HUES48 (cell line): ENCODE data around the gene PRICKLE1.

Source experiments
- H3K27ac ChIP-seq: one replicate; pipeline ENCODE4 v1.7.0; 2013; ENCODE audit warnings: low read depth, low read length, inconsistent platforms
- H3K27me3 ChIP-seq: 2 replicates; pipeline ENCODE4 v1.6.1; 2013; ENCODE audit warnings: mild to moderate bottlenecking, low read length; ENCODE audit not compliant: control insufficient read depth, insufficient read depth
- H3K36me3 ChIP-seq: 2 replicates; pipeline ENCODE4 v1.6.1; 2013; ENCODE audit warnings: low read length; ENCODE audit not compliant: control insufficient read depth, insufficient read depth
- H3K4me1 ChIP-seq: 2 replicates; pipeline ENCODE4 v1.6.1; 2013; ENCODE audit warnings: mild to moderate bottlenecking, low read length; ENCODE audit not compliant: control insufficient read depth, insufficient read depth
- H3K4me3 ChIP-seq: 2 replicates; pipeline ENCODE4 v1.5.1; 2013; ENCODE audit warnings: mild to moderate bottlenecking, low read depth, low read length
- H3K9ac ChIP-seq: 2 replicates; pipeline ENCODE4 v1.6.1; 2013; ENCODE audit warnings: mild to moderate bottlenecking, low read depth, low read length, moderate library complexity
- H3K9me3 ChIP-seq: 2 replicates; pipeline ENCODE4 v1.6.1; 2013; ENCODE audit warnings: low read length; ENCODE audit not compliant: control insufficient read depth, insufficient read depth

The PRICKLE1 gene

GRCh38 chr12:42575717-42576116 is 13.8 kb downstream of the PRICKLE1 start:
- Histone ChIP-seq H3K36me3 (no peaks in the 10 kb centered on the region), H3K9ac (no peak overlapping the region), H3K4me1 (peaks cover 15% of the 10 kb centered on the region; the same call in 1 of the 2 replicates), H3K27me3 (no peaks in the 10 kb centered on the region), H3K4me3 (no peak overlapping the region), H3K27ac (no peak overlapping the region), H3K9me3 (no peaks in the 10 kb centered on the region)

- H3K36me3 ChIP-seq = no peaks in the 10 kb centered on the region
- H3K4me1 ChIP-seq = peaks cover 19% of the 10 kb centered on the region; the same call in 1 of the 2 replicates
- H3K27me3 ChIP-seq = no peaks in the 10 kb centered on the region
- no peak overlapping the region for H3K4me3 ChIP-seq
- no peak overlapping the region for H3K27ac ChIP-seq
- no peaks in the 10 kb centered on the region for H3K9me3 ChIP-seq
- H3K9ac ChIP-seq = no peak overlapping the region
Observed at GRCh38 chr12:42574851-42575266, 14.7 kb downstream of the PRICKLE1 start.

GRCh38 chr12:42571327-42572009 is 18.1 kb downstream of the PRICKLE1 start:
- no peaks in the 10 kb centered on the region for H3K9me3 ChIP-seq
- H3K4me1 ChIP-seq = peaks cover 20% of the 10 kb centered on the region; the same call in 1 of the 2 replicates
- peaks cover 3% of the 10 kb centered on the region; the same call in 1 of the 2 replicates for H3K27me3 ChIP-seq
- no peak overlapping the region for H3K27ac ChIP-seq
- H3K4me3 ChIP-seq = no peak overlapping the region
- no peak overlapping the region for H3K9ac ChIP-seq
- no peaks in the 10 kb centered on the region for H3K36me3 ChIP-seq

- Histone ChIP-seq H3K4me3 (no peak overlapping the region), H3K36me3 (no peaks in the 10 kb centered on the region), H3K27ac (no peak overlapping the region), H3K9me3 (no peaks in the 10 kb centered on the region), H3K4me1 (peaks cover 23% of the 10 kb centered on the region), H3K27me3 (peaks cover 11% of the 10 kb centered on the region), H3K9ac (no peak overlapping the region)
Observed at GRCh38 chr12:42570076-42570475, 19.5 kb downstream of the PRICKLE1 start.

GRCh38 chr12:42568952-42569915 is 20.3 kb downstream of the PRICKLE1 start:
- peaks cover 11% of the 10 kb centered on the region for H3K27me3 ChIP-seq
- H3K9ac ChIP-seq = no peak overlapping the region
- H3K9me3 ChIP-seq = no peaks in the 10 kb centered on the region
- H3K4me1 ChIP-seq = peaks cover 27% of the 10 kb centered on the region
- H3K27ac ChIP-seq = peak overlapping the region; percentile 40
- H3K4me3 ChIP-seq = no peak overlapping the region
- no peaks in the 10 kb centered on the region for H3K36me3 ChIP-seq

GRCh38 chr12:42565633-42566032 is 23.9 kb downstream of the PRICKLE1 start:
- Histone ChIP-seq H3K9ac (no peak overlapping the region), H3K27ac (no peak overlapping the region), H3K27me3 (peaks cover 11% of the 10 kb centered on the region)

GRCh38 chr12:42564996-42565395 is 24.6 kb downstream of the PRICKLE1 start:
- Histone ChIP-seq H3K4me3 (0 out of 2 replicates have a peak overlapping the region, but pooled peaks have one; percentile 7), H3K9ac (no peak overlapping the region), H3K36me3 (no peaks in the 10 kb centered on the region), H3K4me1 (peaks cover 25% of the 10 kb centered on the region), H3K27me3 (peaks cover 11% of the 10 kb centered on the region), H3K27ac (no peak overlapping the region), H3K9me3 (no peaks in the 10 kb centered on the region)

More at GRCh38 chr12:42565633-42566032, 23.9 kb downstream of the PRICKLE1 start:
- Histone ChIP-seq H3K36me3 (no peaks in the 10 kb centered on the region), H3K4me1 (peaks cover 27% of the 10 kb centered on the region), H3K4me3 (no peak overlapping the region), H3K9me3 (no peaks in the 10 kb centered on the region)

- Histone ChIP-seq H3K9me3 (no peaks in the 10 kb centered on the region), H3K27me3 (peaks cover 11% of the 10 kb centered on the region), H3K27ac (no peak overlapping the region), H3K9ac (no peak overlapping the region), H3K36me3 (no peaks in the 10 kb centered on the region), H3K4me3 (0 out of 2 replicates have a peak overlapping the region, but pooled peaks have one; percentile 7), H3K4me1 (peaks cover 20% of the 10 kb centered on the region)
Observed at GRCh38 chr12:42564556-42564955, 25.0 kb downstream of the PRICKLE1 start.

GRCh38 chr12:42560977-42561376 is 28.6 kb downstream of the PRICKLE1 start:
- H3K36me3 ChIP-seq = no peaks in the 10 kb centered on the region
- H3K27me3 ChIP-seq = peaks cover 25% of the 10 kb centered on the region
- H3K27ac ChIP-seq = no peak overlapping the region
- peaks cover 16% of the 10 kb centered on the region for H3K4me1 ChIP-seq
- H3K9me3 ChIP-seq = no peaks in the 10 kb centered on the region
- H3K9ac ChIP-seq = no peak overlapping the region
- H3K4me3 ChIP-seq = no peak overlapping the region

GRCh38 chr12:42557586-42558172 is 31.9 kb downstream of the PRICKLE1 start:
- H3K36me3 ChIP-seq = no peaks in the 10 kb centered on the region

More at GRCh38 chr12:42557586-42558172, 31.9 kb downstream of the PRICKLE1 start:
- Histone ChIP-seq H3K4me3 (no peak overlapping the region), H3K9me3 (no peaks in the 10 kb centered on the region), H3K27ac (no peak overlapping the region), H3K4me1 (no peaks in the 10 kb centered on the region), H3K9ac (no peak overlapping the region), H3K27me3 (peaks cover 54% of the 10 kb centered on the region)
